SW480 (cell line): ENCODE measurements around the gene BRCA1.
A peak's percentile ranks its signal among the peaks of the same experiment; 100 is the strongest.
"Not testable (repeated sequence)": the region's sequence is repeated elsewhere in the genome, so short reads cannot be mapped to it uniquely, and the experiment has no call there.

Experiments used
- DNase-seq: peaks from one replicate; pipeline ENCODE4 v3.0.0-alpha.2; 2016; ENCODE audit warnings: low spot score

Gene BRCA1

DNA sequence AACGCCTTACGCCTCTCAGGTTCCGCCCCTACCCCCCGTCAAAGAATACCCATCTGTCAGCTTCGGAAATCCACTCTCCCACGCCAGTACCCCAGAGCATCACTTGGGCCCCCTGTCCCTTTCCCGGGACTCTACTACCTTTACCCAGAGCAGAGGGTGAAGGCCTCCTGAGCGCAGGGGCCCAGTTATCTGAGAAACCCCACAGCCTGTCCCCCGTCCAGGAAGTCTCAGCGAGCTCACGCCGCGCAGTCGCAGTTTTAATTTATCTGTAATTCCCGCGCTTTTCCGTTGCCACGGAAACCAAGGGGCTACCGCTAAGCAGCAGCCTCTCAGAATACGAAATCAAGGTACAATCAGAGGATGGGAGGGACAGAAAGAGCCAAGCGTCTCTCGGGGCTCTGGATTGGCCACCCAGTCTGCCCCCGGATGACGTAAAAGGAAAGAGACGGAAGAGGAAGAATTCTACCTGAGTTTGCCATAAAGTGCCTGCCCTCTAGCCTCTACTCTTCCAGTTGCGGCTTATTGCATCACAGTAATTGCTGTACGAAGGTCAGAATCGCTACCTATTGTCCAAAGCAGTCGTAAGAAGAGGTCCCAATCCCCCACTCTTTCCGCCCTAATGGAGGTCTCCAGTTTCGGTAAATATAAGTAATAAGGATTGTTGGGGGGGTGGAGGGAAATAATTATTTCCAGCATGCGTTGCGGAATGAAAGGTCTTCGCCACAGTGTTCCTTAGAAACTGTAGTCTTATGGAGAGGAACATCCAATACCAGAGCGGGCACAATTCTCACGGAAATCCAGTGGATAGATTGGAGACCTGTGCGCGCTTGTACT is at the start of gene BRCA1:
Gene BRCA1, minus strand, starts transcription at position 232 of the 834 bp plus-strand sequence. CDS start 1,268 bp downstream, outside the sequence.
- peak; percentile 100 for DNase-seq

DNA sequence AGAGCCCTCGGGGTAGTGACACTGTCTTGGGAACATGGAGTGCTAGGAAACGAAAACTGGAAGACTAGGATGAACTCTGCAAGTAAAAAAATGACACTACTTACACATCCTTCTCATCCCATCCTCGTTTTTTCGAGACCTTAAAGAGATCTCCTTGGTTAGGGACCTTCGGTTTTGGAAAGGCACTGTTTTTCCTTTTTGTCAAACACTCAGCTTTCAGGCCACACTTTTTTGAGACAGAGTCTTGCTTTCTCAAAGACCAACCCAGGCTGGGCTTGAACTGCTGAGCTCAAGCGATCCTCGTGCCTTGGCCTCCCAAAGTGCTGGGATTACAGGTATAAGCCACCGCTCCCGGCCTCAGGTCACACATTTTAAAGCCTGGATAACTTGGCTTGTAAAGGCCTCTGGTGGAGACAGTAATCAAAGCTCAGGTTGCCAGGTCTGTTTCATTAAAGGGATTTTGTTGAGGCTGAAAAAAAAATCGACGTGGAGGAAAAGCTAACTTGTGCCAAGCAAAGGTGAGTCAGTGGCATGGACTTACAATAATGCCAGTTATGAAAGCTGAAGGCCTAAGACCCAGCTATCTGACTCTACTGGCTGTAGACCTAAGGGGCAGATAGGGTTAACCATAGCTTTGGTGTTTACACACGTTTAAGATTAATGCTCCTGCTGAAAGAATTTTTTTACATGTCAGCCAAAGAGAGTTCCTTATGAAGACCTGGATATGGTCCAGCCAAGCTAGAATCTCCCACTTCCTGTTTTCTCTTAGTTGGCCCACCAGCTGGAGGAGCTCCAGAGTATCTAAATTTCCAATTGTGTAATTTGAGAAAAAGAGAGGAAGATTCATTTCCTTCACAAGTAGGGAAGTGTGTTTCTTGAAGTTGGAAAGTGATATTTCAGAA is 46.7 kb upstream of the BRCA1 start:
- peak; percentile 78 for DNase-seq

DNA sequence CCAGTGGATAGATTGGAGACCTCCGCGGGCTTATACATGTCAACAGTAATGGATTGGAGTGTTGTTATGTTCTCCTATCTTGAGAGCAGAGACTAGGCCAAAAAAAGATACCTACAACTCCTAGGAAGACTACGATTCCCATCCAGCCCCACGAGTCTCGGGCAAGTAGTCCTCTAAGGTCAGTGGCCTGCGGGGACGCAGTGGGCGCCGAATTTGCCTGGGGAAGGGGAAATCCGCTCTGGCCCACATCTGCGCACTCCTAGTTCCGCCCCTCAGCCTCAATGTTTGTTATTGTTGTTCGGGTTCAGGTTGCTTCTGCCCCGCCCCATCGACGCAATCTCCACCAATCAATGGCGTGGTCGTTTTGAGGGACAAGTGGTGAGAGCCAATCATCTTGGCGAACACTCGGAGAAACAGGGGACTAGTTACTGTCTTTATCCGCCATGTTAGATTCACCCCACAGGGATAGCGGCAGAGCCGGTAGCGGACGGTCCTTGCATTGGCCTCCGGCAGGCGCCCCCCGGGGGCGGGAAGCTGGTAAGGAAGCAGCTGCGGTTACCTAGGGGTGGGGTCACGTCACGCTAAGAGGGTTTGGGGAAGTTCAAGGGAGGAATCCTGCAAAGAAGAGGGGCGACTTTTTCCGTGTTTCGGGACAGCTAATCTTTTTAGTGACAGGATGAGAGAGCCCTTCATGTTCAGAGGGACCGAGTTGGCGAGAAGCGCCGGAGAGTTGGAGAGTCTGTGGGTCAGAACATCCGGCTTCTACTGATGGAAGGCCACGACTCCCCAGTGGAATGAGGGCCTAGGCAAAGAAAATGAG is 45.8 kb upstream of the BRCA1 start, which contains the start of gene NBR1:
Gene NBR1, plus strand, starts transcription at position 449 of the 820 bp plus-strand sequence. CDS start 4,586 bp downstream, outside the sequence.
- DNase-seq: peak; percentile 98

DNA sequence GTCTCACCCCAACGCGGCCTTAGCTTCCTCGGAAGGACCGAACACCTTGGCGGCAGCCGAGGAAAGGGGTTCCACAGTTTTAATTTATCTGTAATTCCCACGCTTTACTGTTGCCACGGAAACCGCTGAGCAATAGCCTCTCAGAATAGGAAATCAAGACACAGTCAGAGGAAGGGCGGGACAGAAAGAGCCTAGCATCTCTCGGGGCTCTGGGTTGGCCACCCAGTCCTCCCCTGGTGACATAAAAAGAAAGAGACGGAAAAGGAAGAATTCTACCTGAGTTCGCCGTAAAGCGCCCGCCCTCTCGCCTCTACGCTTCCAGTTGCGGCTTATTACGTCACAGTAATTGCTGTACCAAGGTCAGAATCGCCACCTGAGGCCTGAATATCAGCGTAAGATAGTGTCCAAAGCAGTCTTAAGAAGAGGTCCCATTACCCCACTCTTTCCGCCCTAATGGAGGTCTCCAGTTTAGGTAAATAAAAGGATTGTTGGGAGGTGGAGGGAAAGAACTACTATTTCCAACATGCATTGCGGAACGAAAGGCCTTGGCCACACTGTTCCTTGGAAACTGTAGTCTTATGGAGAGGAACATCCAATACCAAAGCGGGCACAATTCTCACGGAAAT is 45.1 kb upstream of the BRCA1 start:
- peak; percentile 99 for DNase-seq

DNA sequence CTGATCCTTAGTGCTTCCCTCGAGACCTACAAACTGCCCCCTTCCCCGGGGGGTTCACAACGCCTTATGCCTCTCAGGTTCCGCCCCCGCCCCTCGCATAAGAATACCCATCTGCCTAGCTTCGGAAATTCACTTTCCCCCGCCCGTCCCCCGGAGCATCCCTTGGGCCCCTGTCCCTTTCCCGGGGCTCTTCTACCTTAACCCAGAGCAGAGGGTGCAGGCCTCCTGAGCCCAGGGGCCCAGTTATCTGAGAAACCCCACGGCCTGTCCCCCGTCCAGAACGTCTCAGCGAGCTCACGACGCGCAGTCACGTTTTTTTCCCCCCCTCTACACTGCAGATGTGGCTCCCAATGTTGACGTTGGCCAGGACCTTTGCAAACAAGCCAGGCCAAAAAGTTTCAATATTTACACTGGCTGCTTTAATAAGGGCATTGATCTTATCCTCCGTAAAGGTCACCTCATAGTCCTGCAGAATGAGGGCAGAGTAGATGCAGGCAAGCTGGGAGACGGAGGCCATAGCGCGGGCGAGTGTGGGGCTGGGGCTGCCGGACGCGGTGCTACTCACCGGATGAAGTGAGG is 44.5 kb upstream of the BRCA1 start:
- peak; percentile 53 for DNase-seq

DNA sequence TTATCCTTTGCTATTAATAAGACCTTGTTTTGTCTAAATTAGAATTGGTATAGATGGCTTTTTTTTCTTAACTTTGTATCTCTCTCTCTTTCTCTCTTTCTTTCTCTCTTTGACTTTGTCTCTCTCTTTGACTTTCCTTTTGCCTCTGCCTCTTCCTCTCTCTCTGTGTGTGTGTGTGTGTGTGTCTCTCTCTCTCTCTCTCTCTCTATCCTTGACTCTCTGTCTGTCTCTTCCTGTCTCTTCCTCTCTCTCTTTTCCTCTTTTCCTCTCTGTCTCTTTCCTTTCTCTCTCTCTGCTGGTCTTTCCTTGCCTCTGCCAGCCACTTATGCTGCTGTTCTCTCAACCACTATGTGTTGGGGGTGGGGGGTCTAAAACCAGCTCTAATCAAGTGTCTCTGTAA is 40.8 kb upstream of the BRCA1 start:
- DNase-seq: not testable (repeated sequence)

DNA sequence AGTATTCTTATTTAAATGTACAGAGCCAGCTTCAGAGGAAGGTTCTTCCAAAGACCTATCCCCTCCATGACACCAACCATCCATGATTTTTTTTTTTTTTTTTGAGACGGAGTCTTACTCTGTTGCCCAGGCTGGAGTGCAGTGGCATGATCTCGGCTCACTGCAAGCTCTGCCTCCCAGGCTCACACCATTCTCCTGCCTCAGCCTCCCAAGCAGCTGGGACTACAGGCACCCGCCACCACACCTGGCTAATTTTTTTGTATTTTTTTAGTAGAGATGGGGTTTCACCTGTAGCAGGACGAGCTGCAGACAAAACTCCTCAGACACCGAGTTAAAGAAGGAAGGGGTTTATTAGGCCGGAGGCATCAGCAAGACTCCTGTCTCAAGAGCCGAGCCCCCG is 34.8 kb upstream of the BRCA1 start:
- DNase-seq: not testable (repeated sequence)

DNA sequence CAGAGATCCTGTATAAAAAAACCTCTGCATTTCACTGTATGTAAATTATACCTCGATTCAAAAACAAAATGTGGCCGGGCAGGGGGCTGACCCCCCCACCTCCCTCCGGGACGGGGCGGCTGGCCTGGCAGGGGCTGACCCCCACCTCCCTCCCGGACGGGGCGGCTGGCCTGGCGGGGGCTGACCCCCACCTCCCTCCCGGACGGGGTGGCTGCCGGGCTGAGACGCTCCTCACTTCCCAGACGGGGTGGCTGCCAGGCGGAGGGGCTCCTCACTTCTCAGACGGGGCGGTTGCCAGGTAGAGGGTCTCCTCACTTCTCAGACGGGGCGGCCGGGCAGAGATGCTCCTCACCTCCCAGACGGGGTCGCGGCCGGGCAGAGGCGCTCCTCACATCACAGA is 34.1 kb upstream of the BRCA1 start:
- DNase-seq: not testable (repeated sequence)

DNA sequence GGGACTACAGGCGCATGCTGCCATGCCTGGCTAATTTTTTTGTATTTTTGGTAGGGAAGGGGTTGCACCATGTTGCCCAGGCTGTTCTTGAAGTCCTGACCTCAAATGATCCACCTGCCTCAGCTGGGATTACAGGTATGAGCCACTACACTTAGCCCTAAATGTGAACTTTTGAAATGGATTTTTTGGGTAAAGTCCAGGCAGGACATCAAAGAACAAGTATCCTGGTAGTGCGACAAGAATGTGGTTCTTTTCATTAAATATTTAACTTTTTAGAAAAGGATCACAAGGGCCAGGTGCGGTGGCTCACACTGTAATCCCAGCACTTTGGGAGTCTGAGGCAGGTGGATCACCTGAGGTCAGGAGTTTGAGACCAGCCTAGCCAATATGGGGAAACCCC is 30.5 kb upstream of the BRCA1 start:
- DNase-seq: no peak

DNA sequence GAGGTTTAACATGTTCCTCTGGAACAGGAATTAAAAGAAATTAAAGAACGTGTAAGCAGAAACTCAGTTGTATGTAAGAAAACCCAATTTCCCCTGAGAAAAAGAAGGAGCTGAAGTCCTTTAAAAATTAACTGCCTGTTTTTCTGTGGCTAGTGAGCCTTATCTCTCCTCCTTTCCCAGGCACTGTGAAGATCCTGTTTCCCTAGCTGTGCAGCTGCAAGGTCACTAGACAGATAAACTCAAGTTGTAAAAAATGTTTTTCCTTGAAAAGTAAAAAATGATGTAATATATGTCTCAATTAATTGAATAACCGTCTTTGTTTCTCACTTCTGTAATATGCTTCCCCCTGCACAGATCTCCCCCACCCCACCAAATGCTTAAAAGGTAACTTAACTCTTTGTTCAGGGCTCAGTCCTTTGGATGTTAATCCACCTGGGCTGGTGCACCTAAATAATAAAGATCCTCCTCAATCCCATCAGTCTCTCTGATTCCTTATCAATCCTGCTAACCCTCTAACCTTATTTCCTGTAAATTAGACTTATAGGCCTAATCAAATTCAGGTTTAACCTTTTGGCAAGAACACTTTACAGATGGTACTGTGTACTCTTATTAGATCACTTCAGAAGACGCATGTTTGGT is 28.2 kb upstream of the BRCA1 start:
- not testable (repeated sequence) for DNase-seq

DNA sequence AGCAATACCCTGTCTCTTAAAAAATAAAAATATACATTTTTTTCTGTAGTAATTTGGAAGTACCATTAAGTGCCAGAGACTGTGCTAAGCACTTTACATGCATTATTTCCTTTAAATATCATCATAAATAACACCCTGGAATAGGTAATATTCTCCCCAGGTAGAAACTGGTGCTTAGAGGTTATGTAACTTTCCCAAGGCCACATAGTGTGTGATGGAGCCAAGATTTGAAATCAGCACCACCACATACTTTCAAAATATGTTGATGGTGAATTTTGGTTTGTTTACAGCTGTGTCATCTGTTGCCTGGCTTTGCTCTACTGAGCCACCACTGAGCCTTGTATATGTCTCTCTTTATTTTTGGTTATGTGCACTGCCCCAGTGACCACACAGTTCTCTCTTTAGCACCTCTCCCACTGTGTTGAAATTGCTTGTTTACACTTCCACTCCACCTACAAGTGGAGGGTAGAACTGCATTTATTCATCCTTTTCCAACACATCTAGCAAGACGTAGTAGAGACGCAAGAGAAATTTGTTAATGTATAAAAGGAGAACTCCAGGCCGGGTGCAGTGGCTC is 26.8 kb upstream of the BRCA1 start:
- DNase-seq: no peak

DNA sequence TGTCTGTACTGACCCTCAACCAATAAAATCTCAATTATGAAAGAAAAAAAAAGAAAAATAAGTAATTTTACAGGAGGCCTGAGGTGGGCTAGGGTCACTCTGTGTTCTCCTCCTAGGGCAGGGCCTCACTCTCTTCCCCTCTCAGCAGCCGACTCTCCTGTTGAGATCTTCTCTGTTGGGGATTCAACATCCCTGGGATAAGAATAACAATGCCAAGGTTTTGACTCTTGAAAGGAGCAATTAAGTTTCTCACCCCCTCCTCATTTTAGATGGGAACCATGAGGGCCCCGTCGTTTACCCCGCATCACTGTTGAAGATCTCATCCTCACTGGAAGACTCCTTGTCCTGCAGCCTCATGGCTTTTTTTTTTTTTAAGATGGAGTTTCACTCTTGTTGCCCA is 21.5 kb upstream of the BRCA1 start:
- DNase-seq: no peak

DNA sequence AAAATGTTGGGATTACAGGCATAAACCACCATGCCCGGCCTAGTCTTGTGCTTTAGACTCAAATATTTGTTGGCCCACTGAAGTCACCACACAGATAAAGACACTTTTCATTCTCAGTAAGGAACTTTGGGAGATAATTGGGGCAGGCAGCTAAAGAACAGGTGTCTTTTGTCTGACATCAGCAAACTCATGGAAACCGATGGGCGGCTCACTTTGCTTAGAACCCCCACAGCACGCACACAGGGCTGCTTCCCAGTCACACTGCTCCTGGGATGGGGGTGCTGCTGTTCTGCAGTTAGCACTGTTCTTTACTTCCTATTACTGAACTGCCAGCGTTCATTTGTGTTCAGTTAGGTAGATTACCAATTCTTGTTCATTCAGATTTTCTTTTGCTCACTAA is 18.0 kb upstream of the BRCA1 start:
- no peak for DNase-seq

DNA sequence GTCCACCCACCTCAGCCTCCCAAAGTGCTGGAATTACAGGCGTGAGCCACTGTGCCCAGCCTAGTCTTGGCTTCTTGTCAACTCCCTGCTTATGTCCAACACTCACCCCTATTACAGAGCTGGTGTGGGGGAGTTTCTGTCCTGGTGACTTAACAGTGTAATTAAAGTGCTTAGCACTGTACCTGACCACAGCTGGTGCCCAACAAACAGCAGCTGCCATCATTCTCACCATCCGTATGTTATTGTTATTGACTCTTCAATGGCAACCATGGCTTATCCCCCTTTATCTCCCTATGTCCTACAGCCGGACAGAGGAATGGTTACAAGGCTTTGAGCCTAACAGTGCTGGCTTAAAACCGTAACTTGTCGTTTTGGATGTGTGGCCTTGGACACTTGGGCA is 17.0 kb upstream of the BRCA1 start:
- DNase-seq: no peak

DNA sequence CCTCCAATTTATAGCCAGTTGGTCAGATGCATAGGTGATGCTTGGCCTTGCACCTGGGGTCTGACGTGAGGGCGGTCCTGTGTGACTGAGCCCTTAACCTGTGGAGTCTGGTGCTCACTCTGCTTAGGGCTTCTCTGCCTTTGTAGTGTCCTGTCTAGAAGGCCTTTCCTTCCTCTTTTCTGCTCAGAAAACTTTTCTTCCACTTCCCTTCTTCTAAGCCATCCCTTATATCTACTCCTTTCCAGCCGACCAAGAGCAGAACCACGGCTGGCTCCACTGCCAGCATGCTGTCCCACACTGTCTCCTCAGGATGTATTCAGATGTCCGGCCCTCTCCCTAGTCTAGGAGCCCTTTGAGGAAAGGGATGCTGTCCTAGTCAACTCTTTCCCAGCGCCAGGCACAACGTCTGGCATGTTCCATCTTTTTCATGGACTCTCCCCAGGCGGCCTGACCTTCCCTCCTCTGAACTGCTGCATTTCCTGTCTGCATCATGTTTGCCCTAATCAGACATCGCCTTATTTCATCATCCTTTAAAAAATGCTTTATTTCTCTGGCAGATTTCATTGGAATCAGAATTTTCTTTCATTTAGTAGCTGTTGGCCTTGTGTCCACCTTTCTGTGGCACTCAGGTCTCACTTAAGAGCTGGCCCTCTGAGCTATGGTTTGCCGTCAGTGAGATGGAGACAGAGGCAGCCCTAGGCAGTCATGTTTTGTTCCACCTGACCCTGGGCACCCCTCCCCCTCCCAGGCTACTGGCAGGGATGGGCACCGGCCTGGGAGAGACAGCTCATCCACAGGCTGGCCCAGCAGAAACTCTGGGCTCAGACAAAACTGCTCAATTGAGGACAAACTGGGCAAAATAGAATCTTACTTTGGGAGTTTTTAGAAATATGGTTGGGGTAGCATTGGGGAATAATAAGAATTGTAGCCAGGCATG is 15.5 kb upstream of the BRCA1 start:
- DNase-seq: no peak

DNA sequence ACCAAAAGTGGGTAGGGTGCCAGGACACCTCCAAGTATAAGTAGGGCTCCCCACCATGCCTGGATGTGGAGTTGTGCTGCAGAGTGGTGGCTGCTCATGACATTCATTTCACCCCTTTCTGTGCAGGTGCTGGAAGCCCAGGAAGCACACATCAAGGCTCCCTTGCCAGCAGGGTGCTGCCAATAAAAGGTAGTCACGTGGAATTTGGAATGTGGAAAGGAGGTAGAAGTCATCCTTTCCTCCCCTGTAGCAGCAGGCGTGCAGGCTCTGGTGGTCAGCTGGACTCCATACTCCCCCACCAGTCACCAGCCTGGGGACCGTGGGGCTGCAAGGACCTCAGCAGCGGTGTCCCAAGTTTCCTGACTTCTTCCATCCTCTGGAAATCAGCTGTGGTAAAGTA is 13.4 kb upstream of the BRCA1 start:
- DNase-seq: not testable (repeated sequence)

DNA sequence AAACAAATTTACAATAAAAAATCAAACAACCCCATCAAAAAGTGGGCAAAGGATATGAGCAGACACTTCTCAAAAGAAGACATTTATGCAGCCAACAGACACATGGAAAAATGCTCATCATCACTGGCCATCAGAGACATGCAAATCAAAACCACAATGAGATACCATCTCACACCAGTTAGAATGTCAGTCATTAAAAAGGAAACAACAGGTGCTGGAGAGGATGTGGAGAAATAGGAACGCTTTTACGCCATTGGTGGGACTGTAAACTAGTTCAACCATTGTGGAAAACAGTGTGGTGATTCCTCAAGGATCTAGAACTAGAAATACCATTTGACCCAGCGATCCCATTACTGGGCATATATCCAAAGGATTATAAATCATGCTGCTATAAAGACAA is 11.4 kb upstream of the BRCA1 start:
- DNase-seq: not testable (repeated sequence)

DNA sequence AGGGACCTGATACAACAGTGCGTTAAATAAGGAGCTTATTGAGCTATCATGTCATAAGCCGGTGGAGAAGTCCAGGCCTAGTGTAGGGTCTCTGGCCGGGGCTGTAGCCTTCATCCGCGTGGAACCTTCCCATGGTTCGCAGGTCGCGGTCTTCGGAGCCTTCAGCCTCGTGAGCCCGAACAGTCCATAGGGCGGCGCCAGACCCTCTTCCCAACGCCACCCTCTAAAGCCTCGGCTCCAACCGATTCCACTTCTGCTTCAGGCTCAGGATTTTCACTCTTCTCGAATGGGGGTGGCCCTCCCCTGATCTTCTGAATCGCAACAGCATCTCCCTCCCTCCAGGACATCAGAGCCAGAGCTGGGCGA is 10.3 kb upstream of the BRCA1 start:
- DNase-seq: no peak

DNA sequence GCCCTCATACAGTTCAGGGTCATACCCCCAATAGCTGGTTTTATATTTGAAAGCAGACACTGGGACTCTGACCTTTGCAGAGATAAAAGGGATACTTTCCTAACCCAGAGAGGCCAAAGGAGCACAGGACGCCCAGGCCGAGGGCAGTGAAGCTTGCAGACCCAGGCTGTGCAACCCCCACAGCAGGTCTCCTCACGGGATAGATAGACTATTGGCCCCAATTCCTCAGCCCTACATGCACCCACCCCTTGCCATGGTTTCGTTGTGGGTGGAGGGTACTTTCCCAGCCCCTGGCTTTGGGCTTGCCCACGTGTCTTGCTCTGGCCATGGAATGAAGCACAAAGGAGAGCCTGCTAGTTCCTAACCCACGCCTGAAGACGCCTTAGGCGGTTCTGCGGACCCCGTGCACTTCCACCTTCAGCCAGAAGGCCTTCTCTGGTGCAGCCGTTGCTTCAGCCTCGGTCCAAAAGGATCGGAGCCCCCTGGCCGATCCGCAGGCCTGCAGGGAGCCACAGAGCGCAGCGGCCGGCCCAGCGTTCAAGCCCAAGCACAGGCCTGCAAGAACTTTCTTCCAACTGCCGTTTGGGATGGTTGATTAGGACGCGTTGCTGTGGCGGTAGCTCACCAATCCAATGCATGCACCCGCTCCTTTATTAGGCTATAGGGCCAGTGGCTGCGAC is 9.8 kb upstream of the BRCA1 start:
- no peak for DNase-seq
